D721Med (cell line): ENCODE measurements around the gene FAM107B.
"Not testable (repeated sequence)": the region's sequence is repeated elsewhere in the genome, so short reads cannot be mapped to it uniquely, and the experiment has no call there.

Source experiments
- DNase-seq: peaks from one replicate; pipeline ENCODE4 v3.0.0; 2011; ENCODE audit warnings: low spot score; ENCODE audit not compliant: insufficient read length
- FAIRE-seq: peaks from 2 replicates; lab custom pipeline; 2011; peaks lifted over from hg19 to GRCh38; lab: Jason Lieb, UNC
- CTCF ChIP-seq: IDR thresholded peaks from 2 replicates; pipeline ENCODE4 v1.5.1; 2012; ENCODE audit warnings: mild to moderate bottlenecking, control low read depth; ENCODE audit not compliant: insufficient read depth; ENCODE audit errors: missing control alignments

The FAM107B gene

GRCh38 chr10:14635043-14635710 lies 139.5 kb downstream of the FAM107B start:
- DNase-seq (no peak), FAIRE-seq (no peak)
- no peak for TF ChIP-seq CTCF

GRCh38 chr10:14634572-14634971 lies 140.1 kb downstream of the FAM107B start:
- DNase-seq, FAIRE-seq: not testable (repeated sequence)

- TF ChIP-seq CTCF = no peak
- no peak for FAIRE-seq
- DNase-seq = no peak
Observed at GRCh38 chr10:14625765-14626525, 148.8 kb downstream of the FAM107B start.

GRCh38 chr10:14625192-14625631 lies 149.5 kb downstream of the FAM107B start:
- no peak for TF ChIP-seq CTCF
- DNase-seq = no peak

GRCh38 chr10:14624600-14624999 lies 150.1 kb downstream of the FAM107B start:
- DNase-seq (no peak), FAIRE-seq (no peak)
- no peak for TF ChIP-seq CTCF

More at GRCh38 chr10:14625192-14625631, 149.5 kb downstream of the FAM107B start:
- FAIRE-seq = no peak

- no peak for DNase-seq
- FAIRE-seq = no peak
- TF ChIP-seq CTCF = no peak
Observed at GRCh38 chr10:14623931-14624330, 150.8 kb downstream of the FAM107B start.

- TF ChIP-seq CTCF = no peak
- no peak for DNase-seq
- FAIRE-seq = no peak
Observed at GRCh38 chr10:14621037-14621436, 153.7 kb downstream of the FAM107B start.
